ENCODE measurements around the gene ATP8A1. TPM values are rescaled to one million over a fixed set of nuclear protein-coding genes. Genes with fewer than 3 reads are reported as not detected.

ATP8A1 gene
- total and polyA plus RNA-seq, 2 of the 8 experiments (the other 6 are each of a cell fraction or from before 2014, with no cell fraction given) = 3.7 to 14.9 TPM

DNA sequence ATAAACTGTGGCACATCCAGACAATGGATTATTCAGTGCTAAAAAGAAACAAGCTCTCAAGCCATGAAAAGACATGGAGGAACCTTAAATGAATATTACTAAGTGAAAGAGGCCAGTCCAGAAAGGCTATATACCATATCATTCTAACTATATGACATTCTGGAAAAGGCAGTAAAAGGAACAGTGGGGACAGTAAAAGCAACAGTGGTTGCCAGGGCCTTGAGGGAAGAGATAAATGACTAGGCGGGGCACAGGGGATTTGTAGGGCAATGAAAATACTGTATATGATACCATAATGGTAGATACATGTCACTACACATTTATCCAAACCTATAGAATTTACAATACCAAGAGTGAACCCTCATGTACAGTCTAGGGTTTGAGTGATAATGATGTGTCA lies 115.3 kb downstream of the ATP8A1 start (continued):
- TF ChIP-seq GABPA (IDR thresholded peaks at IDR 0.05; ENCODE audit: borderline replicate concordance, insufficient read depth, low read length) = no peak
